Measurements from ENCODE around the gene PTPRK.

- no peak for TF ChIP-seq CTCF (IDR thresholded peaks at IDR 0.05)
- TF ChIP-seq EZH2 (IDR thresholded peaks at IDR 0.05; ENCODE audit: borderline replicate concordance, insufficient read depth, low read depth, low read length, poor library complexity, severe bottlenecking) = no peak
These were observed 169.8 kb downstream of the PTPRK start for GRCh38 chr6:128350416-128351254.
